GM18499 (cell line): ENCODE measurements around the gene HABP4.
"Not testable (repeated sequence)": the region's sequence is repeated elsewhere in the genome, so short reads cannot be mapped to it uniquely, and the experiment has no call there.

Experiments used
- ATAC-seq: cut with Tn5 transposase; IDR thresholded peaks from one replicate; pipeline ENCODE4 v1.9.1; 2021; ENCODE audit warnings: moderate number of reproducible peaks; ENCODE audit not compliant: insufficient read depth, unreplicated experiment

HABP4 gene

DNA sequence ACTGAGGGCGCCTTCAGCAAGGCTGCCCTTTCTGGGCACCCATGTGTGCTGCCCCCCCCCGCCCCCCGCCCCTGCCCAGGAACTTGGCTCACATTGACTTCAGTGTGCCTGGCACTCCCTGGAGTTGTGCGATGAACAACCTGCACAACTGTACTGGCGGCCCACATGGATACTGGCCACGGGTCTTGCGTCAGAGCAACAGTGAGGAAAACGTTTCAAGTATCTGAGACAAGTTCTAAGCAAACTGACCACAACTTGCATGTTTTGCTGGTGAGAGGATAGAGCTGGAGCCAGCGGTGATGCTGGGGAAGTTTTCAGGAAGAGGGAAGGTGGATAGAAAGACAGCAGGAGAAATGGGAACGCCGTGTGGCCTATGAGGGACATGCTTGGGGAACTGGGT lies 45.4 kb downstream of the HABP4 start:
- no peak for ATAC-seq

DNA sequence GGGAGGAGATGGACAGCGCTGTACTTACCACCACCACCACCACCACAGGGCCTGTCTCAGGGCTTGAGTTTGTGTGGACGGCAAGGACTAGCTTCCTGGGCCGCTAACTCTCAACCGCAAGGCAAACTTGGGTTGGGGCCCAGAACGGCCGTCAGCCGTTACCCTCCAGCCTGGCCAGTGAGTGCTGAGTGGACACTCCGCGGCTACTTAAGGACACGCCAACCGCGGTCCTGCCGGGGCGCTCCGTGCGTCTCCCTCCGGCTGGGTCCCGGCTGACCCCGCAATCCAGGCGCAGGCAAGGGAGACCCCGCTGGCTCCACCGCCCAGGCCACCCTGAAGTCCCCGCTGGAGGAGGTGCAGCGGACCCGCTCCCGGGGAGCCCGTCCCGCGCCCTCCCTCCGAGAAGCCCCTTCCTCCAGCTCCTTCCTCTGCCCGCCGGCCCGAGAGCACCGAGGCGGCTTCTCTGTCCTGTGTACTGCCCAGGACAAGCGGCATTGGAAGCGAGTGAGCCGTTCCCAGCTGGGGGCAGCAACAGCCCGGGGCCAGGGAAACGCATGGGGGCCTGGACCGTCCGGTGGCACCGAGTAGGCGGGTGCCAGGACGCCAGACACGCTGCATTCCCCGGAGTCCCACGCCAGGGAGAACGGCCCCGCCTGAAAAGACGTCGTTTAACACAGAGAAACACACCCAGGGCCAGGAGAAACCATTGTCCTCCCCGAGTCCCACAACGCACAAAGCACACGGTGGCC lies 46.6 kb downstream of the HABP4 start:
- ATAC-seq: no peak

DNA sequence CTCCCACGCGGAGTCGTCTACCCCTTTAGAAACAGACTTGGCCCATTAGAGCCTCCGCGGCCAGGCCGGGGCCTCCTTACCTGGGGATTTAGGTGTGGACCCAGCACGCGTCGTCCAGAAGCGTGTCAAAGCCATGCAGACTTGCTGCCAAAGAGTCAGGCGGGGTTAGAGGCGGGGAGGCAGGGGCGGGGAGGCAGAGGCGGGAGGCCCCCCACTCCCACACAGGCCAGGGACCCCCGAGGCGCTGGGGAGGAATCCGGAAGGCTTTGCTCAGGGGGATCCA lies 47.1 kb downstream of the HABP4 start:
- no peak for ATAC-seq

DNA sequence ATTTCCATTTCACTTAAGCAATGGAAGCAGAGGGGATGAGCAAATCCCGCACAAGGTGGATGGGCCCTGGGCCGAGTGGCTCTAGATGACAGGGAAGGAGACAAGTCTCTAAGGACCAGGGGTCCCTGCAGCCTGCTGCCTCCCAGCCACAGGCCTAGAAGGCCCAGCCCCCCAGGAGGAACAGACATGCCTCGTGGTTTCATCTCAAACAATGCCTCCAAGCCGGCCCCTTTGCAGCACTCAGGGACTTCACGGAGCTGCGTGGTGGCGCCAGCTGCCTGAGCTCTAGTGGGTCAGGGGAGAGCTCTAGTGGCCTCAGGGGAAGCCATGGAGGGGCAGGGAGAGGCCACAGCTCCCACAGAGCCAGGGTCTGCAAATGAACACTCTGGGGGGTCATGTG lies 48.8 kb downstream of the HABP4 start:
- no peak for ATAC-seq

DNA sequence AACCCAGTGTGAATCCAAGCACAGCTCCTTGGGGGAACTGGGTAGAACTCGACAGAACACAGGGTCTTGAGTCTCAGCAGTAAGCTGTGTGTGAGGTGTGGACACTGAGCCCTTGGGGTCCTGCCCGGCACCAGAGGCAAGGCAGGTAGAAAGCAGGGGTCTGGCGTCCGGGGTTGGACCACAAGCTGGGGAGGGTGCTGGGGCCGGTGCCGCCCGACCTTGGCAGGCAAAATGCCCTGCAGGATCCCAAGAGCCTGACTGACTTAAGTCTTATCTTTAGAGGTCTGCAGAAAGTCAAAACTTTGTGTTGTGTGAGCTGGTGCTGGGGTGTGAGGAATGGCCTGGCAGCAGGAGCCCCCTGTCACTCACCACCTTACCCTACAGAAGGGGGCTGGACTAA lies 49.3 kb downstream of the HABP4 start:
- ATAC-seq: no peak

DNA sequence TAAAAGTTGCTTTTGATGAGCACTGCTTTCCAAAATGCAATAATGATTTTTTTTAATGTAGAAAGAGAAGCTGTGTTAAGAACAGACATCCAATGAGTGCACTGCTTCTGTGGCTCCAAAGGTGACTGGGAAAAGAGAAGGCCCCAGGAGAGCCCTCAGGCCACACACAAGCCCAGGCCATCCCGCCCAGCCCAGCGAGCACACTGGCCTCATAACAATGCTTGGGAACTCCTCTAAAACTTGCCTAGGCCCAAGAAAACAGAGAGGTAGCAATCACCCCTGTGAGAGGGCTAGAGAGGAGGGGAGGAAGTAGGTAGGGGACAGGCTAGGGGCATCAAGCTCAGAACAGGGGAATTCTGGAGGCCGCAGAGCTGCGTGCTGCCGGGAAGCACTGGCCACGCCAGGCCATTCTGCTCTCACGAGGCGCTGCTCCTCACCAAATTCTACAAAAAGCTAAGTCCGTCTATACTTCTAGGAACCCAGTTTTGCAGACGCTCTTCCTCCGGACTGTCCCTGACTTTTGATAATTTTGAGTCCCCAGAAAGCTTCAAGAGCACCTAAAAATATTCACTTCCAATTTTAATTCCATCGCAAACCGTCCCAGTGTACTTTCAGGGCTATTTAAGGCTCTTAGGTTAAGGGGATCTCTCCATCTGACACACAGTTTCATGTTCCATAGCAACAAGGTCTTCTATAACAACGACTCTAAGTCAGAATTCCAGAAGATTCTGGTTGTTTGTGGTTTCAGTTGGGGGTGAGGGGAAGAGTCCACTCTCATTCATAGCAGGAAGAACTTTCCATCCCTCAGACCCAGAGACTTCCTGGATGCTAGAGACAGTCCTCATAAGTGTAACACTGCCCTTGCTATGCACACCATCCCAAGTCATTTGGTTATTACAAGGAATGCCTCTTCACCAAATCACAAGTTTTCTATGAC lies 51.0 kb downstream of the HABP4 start:
- no peak for ATAC-seq

DNA sequence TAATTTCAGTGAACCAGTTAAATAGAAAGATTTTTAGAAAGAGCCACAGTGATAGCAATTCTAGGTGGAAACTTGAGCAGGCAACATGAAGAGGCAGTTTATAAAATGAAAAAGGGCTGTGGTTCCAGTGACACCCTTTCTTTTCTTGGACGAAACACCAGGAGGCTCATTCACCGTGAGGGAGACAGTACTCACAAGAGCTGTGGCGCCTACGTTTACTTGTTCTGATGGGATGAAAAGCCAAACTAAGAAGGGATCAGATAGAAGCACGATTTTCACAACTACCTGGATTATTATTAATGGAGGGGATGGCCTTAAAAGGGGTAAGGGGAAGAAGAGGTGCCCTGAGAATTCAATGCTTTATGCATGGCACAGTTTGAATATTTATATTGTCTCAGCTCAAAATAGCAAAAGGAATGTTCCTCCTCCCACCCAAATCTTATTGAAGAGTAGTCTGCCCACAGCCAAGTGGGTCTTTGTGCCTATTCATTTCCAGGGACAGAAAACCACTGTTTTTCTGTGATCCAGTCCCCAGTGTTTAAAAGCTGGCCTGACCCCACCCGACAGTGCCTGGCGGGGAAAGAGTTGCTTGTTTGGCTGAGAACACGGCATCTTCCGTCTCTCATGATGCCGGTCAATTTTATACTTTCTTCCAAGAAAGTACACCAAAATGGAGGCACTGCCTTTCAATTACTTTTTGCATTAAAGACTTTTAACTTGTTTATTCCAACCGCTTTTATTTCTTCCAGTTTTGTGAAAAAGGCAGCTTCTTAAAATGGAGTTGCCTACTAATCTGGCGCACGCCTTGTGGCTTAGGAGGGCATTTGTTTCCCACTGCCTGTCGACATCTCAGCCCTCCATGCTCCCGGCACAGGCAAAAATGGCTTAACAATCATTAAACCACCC lies 51.9 kb downstream of the HABP4 start:
- ATAC-seq: no peak

DNA sequence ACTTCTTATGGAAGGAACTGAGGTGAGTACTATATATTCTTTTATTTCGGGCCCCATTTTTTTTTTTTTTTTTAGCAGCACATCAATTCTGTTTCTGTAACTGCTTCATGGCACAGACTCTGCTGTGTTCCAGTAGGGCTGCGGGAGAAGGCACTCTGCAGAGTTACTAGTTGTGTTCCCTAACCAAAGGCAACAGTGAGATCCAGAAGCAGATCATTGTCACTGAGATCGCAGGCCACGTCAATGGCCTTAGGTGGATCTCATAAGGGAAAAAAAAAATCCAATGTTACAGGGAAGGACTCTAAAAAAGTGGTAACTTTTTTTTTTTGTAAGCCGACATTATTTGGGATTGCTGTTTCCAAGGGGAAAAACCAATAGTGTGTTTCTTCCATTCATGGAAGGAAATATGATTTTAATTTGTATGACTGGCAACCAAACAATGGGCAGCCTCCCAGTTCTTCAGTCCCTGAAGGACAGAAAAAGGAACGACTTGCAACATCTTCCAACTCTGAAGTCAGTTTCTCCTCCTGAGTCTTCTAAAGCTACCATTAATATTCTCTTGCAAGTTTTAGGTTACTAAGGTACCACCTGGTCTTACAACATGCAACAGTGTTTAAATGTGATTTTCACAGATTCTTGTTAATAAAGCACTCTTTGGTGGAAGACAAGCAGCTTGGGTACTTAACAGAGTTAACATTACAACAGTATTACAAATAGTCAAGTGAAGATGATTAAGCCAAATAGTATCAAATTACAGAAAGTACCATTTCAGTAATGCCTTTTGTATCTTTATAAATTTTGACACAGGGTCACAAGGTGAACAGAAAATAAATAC lies 52.8 kb downstream of the HABP4 start:
- ATAC-seq: no peak

DNA sequence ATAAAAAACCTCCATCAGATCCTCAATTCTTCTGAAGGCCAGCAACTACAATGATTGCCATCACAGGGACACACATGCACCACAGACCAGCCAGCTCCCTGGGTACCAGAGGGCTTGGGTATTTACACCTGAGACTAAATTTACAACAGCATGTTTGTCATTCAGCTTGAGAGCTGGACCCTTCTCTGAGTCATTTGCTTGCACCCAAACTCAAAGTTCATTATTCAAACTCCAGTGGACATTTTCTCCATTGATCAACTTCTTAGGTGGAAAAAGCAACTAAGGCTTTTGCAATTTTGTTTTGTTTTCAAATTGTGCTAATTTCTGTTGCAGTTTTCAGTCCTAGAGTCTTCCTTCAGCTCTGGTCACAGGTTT lies 53.4 kb downstream of the HABP4 start:
- ATAC-seq: not testable (repeated sequence)

DNA sequence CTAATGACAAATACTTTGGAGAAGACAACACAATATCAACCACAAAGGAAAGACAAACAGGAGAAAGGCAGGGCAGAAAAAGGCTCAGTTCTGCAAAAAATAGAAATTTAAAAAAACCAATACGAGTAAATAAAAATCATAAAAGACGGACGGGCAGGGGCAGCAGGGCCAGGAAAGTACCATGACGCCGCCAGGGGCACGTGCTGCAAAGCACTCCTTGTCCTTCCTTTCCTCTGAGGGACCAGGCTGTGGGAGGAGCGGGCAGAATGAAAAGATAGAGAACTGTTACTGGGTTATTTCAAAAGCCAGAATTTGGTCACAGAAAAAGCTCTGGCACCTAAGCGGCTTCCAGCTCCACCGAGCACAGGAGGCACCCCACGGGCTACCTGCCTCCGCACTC lies 53.9 kb downstream of the HABP4 start:
- ATAC-seq: no peak

DNA sequence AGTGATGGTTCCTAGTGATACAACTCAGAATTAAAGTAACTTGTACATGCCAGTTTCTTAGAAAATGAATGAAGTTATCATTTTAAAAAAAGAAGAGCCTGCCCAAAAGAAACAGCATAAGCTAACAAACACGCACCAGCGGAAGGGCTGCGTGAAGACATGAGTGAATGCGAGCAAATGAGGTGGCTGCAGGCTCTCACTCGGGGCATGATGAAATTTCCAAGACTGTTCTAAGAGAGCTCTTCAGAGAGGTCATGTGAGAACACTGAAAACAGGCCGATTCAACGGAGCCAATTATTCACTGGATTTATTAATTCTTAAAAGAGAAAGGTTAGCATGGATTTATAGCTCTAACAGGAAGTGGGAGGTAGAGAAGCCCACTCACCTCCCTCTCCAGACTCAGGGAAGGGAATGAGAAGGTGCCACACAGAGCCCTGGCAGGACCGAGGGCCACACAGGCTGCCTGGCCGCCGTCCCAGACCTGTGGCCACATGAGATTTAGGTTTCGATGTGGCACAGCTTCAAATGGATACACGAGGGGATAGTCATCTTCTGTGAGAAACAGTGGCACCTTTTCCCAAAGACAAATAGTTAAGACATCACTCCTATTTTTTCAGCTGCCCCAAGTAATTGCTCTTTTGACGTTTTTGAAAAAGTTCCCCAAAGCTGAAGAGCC lies 55.5 kb downstream of the HABP4 start:
- no peak for ATAC-seq

DNA sequence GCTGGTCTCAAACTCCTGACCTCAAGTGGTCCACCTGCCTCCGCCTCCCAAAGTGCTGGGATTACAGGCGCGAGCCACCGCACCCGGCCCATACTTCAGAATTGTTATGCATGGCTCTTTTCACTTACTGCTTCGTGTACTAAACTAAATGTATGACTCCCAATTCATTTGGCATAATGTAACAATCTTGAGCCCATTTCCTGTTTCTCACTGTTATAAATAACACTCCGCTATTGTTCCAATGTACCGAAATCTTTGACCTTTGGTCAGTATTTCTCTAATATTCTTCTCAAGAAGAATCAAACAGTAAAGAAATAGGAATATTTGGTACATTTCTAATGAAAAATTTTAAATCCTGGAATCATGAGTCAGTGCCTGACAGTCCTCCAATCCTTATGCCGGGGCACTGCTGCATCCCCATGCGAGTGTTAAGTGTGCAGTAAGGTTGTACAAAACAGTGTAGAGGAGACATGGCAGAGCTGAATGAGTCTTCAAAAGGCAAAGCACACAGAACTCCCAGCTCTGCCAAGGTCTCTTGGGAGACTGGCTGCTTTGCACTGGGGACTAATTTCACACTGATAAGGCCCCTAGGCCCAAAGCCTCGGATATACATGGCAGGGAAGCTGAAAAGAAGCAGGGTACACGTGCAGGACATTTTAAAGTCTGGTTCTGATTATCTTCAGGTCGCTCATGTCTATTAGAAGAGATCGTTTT lies 58.4 kb downstream of the HABP4 start:
- ATAC-seq: no peak

DNA sequence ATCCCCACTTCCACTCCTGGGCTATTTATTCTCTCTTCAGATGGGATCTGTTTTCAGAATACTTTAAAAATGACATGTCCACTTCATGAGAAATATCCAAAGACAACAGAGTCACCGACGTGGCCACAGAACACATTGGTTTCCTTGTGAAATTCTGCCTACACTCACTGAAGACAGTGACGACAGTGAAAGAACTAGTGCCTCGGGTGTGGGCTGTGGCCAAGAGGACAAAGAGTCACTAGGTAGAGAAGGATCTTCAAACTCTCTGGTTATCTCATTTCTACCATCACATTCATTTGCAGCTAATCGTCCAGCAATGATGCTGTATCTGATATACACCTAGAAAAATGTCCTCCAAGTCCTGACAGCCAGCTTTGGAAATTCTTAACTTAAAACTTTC lies 59.1 kb downstream of the HABP4 start:
- ATAC-seq: no peak

DNA sequence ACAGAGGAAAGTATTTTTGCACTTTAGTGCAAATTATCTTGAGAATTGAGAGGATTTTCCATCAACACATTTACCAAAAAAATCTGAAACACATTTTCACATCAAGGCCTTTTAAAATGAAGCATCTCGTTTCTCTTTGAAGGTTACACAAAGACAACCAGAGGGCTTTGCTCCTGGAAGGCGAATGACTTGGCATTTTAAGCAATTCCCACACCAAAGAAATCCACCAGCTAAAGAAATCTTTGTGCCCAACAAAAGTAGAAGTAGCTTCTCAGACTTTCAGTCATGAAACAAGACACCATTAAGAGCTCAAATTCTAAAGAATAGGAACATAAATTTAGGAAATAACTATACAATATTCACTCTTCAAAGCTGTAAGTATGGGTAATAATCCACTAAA lies 59.9 kb downstream of the HABP4 start:
- no peak for ATAC-seq

DNA sequence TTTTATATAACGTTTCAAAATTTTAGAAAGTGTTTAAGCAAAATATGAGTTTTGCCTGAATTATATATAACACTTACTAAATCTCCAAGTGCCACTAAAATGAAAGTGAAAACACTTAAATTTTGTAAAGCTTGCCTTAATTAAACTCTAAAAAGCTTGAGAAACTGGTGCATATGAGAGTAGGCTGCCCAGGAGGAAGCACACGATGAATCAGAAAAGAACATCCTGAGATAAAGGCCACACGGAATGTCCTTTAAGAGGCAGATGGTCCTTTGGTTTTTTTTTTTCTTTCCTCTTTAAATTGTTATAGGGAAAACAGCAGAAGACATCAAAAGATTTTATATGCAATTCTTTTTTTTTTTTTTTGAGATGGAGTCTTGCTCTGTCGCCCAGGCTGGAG lies 60.3 kb downstream of the HABP4 start:
- ATAC-seq: no peak

DNA sequence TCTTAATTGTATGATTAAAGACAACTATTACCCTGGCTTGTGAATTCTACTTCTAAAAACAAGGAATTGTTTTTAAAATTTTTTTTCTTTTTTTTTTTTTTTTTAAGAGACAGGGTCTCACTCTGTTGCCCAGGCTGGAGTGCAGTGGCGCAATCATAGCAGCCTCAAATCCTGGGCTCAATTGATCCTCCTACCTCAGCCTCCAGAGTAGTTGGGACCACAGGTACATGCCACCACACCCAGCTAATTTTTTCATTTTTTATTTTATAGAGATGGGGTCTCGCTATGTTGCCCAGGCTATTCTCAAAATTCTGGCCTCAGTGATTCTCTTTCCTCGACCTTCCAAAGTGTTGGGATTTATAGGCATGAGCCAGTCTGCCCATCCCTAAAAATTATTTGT lies 62.3 kb downstream of the HABP4 start:
- ATAC-seq: no peak

DNA sequence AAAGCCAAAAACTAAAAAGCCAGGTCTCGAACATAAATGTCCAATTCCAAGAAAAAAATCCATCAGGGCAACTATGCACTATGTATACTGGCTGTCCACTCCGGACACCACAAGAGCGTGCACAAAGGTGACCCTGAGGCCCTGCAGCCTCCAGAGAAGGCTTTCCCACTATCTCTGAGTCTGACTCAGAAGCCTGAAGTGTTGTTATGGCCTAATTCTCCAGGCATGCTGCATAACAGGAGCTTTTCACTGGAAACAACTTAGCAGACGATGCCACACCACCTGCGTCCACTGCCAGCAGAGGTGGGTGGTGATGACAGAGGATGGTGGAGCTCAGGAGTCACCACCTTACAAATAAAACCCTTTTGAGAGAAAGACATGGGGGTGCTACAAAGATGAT lies 63.7 kb downstream of the HABP4 start:
- ATAC-seq: no peak

DNA sequence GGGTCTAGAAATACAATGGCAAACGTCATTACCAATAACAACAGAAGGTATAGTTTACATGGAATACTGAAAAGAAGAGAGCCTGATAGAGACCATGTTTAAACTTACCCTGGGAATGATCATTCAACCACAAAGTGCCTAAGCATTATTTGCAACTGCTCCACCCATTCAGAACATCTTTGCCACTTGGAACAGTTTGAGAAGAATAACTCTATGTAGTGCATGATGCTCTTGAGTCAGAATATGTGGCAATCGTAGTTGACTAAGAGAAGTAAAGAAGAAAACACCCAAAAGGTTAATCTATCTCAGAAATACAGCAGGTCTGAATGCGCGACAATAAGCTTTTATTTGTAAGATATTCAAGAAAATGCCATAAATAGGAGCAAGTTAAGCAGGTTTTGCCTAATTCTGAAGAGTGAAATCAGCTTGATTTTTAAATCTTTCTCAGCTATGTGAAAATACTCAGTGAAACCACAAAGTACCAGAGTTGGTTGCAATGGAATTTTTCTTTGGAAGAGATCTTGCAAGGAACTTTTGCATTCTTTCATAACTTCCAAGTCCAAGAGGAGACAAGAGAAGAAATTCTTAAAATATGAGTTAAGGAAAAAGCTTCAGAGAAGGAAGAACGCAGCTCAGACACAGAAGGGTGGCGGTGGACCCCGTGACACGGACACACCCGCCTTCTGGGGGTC lies 64.3 kb downstream of the HABP4 start:
- ATAC-seq: no peak
